GM12891 (cell line): ENCODE data around the gene MRPL37.

Source experiments
- DNase-seq: peaks from one replicate; pipeline ENCODE4 v3.0.0; 2011; ENCODE audit warnings: low spot score; ENCODE audit not compliant: insufficient read length
- FAIRE-seq: peaks from 2 replicates; lab custom pipeline; 2011; peaks lifted over from hg19 to GRCh38; lab: Jason Lieb, UNC
- PAX5 ChIP-seq: IDR thresholded peaks from 2 replicates; pipeline ENCODE4 v1.6.1; 2011; ENCODE audit warnings: low read length, moderate library complexity, mild to moderate bottlenecking; ENCODE audit not compliant: insufficient read depth, severe bottlenecking
- POLR2A ChIP-seq: IDR thresholded peaks from 2 replicates; pipeline ENCODE4 v1.6.1; 2011; ENCODE audit warnings: low read depth, low read length, control low read depth
- POLR2AphosphoS5 ChIP-seq: IDR thresholded peaks from 2 replicates; pipeline ENCODE4 v1.6.1; 2011; ENCODE audit warnings: low read depth, low read length, control low read depth
- POU2F2 ChIP-seq: IDR thresholded peaks from 2 replicates; pipeline ENCODE4 v1.6.1; 2011; ENCODE audit warnings: low read depth, mild to moderate bottlenecking, control low read depth, low read length, moderate library complexity
- SPI1 ChIP-seq: IDR thresholded peaks from 2 replicates; pipeline ENCODE4 v1.6.1; 2011; ENCODE audit warnings: low read depth, low read length, control low read depth
- TAF1 ChIP-seq: IDR thresholded peaks from 2 replicates; pipeline ENCODE4 v1.6.1; 2011; ENCODE audit warnings: low read depth, low read length, control low read depth

MRPL37 gene

GRCh38 chr1:54238353-54239034, 38.5 kb downstream of the MRPL37 start:
- no peak for TF ChIP-seq PAX5
- no peak for TF ChIP-seq POLR2A
- TF ChIP-seq SPI1: no peak
- no peak for TF ChIP-seq POLR2AphosphoS5
- DNase-seq (no peak), FAIRE-seq (no peak)

GRCh38 chr1:54239035-54239383, 39.0 kb downstream of the MRPL37 start:
- TF ChIP-seq SPI1: no peak
- no peak for TF ChIP-seq POU2F2
- no peak for DNase-seq

GRCh38 chr1:54239631-54240031, 39.7 kb downstream of the MRPL37 start:
- TF ChIP-seq POU2F2 (no peak), POLR2AphosphoS5 (no peak), TAF1 (no peak), SPI1 (no peak), POLR2A (no peak), PAX5 (no peak)
- DNase-seq: no peak
- FAIRE-seq: no peak

More at GRCh38 chr1:54239035-54239383, 39.0 kb downstream of the MRPL37 start:
- no peak for FAIRE-seq

- no peak for FAIRE-seq
- DNase-seq: no peak
- TF ChIP-seq POLR2A (no peak), SPI1 (no peak), POLR2AphosphoS5 (no peak), POU2F2 (no peak), PAX5 (no peak), TAF1 (no peak)
Measured at GRCh38 chr1:54240741-54241335, 40.9 kb downstream of the MRPL37 start.

- FAIRE-seq (no peak), DNase-seq (no peak)
- TF ChIP-seq POLR2A: no peak
- TF ChIP-seq POLR2AphosphoS5: no peak
- TF ChIP-seq PAX5: no peak
- TF ChIP-seq TAF1: no peak
- no peak for TF ChIP-seq SPI1
- TF ChIP-seq POU2F2: no peak
Measured at GRCh38 chr1:54241364-54241763, 41.4 kb downstream of the MRPL37 start.

GRCh38 chr1:54243022-54243421, 43.1 kb downstream of the MRPL37 start:
- FAIRE-seq (no peak), DNase-seq (no peak)
- TF ChIP-seq PAX5 (no peak), TAF1 (no peak), POU2F2 (no peak), POLR2A (no peak), SPI1 (no peak), POLR2AphosphoS5 (no peak)

- no peak for FAIRE-seq
- no peak for DNase-seq
- no peak for TF ChIP-seq POU2F2
- no peak for TF ChIP-seq POLR2AphosphoS5
- TF ChIP-seq TAF1: no peak
- TF ChIP-seq SPI1: no peak
- TF ChIP-seq POLR2A: no peak
- TF ChIP-seq PAX5: no peak
Measured at GRCh38 chr1:54244655-54245054, 44.7 kb downstream of the MRPL37 start.

- FAIRE-seq (no peak), DNase-seq (no peak)
- TF ChIP-seq POU2F2 (no peak), POLR2AphosphoS5 (no peak), SPI1 (no peak), TAF1 (no peak), POLR2A (no peak), PAX5 (no peak)
Measured at GRCh38 chr1:54245501-54245900, 45.5 kb downstream of the MRPL37 start.

- FAIRE-seq (no peak), DNase-seq (no peak)
- TF ChIP-seq POLR2A: no peak
- TF ChIP-seq SPI1: no peak
Measured at GRCh38 chr1:54246116-54246721, 46.3 kb downstream of the MRPL37 start.

GRCh38 chr1:54247863-54248515, 48.0 kb downstream of the MRPL37 start:
- TF ChIP-seq PAX5 (no peak), POLR2A (no peak), POLR2AphosphoS5 (no peak), SPI1 (no peak), POU2F2 (no peak), TAF1 (no peak)
- FAIRE-seq: no peak
- DNase-seq: no peak
